ENCODE results near the gene LAIR2. TPM values are rescaled to one million over a fixed set of nuclear protein-coding genes. Genes with fewer than 3 reads are reported as not detected.

The LAIR2 gene, protein sequence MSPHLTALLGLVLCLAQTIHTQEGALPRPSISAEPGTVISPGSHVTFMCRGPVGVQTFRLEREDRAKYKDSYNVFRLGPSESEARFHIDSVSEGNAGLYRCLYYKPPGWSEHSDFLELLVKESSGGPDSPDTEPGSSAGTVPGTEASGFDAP
- not detected in 2 replicates for total RNA-seq (2014; rRNA removed; shearing (Covaris generic))
- not detected in 2 replicates for polyA plus RNA-seq (2015; cell fraction: cytosol; rRNA removed)
- polyA plus RNA-seq (2015; cell fraction: nucleus; rRNA removed), result not detected in 2 replicates

DNA sequence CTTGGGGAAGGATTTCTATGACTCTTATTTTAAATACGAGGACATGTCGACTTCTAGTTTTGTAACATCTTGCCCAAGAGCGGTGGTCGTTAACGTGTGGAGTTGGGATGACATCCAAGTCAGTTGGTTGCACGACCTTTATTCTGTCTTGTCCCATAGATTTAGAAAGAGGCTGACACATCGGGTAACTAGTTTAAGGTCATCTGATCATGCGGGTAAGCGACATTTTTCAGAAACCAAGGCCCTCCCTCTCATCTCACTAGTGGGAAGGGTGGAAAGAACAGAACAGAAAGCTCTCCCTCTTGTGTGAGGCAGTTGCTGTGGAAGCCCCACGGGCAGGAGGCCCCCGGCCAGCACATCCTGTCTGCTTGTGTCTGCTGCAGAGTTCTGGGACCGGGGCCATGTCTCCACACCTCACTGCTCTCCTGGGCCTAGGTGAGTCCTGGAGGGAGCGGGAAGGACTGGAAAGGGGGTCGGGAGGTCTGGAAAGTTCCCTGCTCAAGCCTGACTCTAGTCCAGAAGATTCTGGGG lies at the start of gene LAIR2:
LAIR2 (plus strand) TSS at position 314 of the 531 bp plus-strand sequence; CDS start at position 402, 88 bp downstream.
- in situ Hi-C loops (cut with HindIII; ENCODE audit: low pct_unique_long_range_greater_than_20kb, low sequenced_read_pairs), result no loop called here
- DNase-seq (ENCODE audit: low read depth, low spot score), result no peak

DNA sequence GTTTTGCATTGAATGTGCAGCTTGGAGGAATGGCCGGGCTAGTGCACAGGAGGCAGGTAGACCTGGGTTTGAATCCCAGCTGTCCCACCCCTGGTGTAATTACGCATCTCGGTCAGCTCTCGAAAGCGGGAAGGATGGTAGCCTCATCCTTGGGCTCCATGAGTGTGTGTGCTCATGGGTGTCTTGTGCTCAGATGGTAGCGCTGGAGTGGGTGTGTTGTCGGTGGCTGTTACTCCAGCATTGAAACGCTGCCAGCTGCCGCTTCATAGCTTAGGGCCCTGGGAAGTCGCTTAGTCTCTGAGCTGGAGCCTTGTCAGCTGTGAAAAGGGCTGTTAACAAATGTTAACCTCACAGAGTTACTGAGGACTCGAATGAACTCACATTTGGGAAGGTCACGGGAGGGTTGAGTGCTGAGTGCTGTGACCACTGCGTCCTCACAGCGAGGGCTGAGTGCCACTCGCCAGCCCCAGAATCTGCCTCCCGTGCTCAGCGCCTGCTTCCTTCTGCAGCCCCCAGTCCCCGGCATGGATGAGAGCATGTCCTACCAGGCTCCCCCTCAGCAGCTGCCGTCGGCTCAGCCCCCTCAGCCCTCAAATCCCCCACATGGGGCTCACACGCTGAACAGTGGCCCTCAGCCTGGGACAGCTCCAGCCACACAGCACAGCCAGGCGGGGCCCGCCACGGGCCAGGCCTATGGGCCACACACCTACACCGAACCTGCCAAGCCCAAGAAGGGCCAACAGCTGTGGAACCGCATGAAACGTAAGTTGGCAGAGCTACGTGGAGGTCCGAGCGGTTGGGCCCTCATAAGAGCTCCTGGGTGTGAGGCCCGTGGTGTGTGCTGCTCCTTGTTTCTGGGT lies 48.5 kb upstream of the LAIR2 start:
- no peak for DNase-seq (ENCODE audit: low read depth, low spot score)
- in situ Hi-C loops (cut with HindIII; ENCODE audit: low pct_unique_long_range_greater_than_20kb, low sequenced_read_pairs), result no loop called here

DNA sequence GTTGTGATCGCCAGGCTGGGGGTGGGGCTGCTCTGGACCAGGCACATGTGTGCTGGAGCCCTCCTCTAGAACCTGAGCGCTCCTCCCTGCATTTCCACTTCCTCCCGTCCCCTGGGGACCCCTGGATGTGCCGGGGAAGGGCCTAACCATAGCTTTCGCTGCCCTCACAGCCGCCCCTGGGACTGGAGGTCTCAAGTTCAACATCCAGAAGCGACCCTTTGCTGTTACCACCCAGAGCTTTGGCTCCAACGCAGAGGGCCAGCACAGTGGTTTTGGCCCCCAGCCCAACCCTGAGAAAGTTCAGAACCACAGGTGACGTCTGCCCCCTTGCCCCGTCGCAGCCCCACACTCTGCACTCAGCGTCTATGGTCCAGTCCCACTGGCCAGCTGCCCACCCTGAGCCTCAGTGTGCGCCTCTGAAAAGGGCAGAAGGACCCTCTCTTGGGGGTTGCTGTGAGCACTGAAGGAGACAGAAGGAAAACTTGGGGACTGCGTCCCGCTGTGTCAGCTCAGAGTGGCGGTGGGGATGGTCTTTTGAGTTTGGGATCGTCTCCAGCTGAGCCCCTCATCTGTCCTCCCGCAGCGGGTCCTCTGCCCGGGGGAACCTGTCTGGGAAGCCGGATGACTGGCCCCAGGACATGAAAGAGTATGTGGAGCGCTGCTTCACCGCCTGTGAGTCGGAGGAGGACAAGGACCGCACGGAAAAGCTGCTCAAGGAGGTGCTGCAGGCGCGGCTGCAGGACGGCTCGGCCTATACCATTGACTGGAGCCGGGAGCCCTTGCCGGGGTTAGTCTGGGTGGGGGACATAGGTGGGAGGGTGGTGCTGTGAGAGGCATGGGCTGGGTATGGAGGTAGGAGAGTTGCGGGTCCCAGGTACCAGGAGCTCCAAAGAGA lies 47.6 kb upstream of the LAIR2 start:
- DNase-seq (ENCODE audit: low read depth, low spot score), result no peak
- in situ Hi-C loops (cut with HindIII; ENCODE audit: low pct_unique_long_range_greater_than_20kb, low sequenced_read_pairs), result no loop called here

DNA sequence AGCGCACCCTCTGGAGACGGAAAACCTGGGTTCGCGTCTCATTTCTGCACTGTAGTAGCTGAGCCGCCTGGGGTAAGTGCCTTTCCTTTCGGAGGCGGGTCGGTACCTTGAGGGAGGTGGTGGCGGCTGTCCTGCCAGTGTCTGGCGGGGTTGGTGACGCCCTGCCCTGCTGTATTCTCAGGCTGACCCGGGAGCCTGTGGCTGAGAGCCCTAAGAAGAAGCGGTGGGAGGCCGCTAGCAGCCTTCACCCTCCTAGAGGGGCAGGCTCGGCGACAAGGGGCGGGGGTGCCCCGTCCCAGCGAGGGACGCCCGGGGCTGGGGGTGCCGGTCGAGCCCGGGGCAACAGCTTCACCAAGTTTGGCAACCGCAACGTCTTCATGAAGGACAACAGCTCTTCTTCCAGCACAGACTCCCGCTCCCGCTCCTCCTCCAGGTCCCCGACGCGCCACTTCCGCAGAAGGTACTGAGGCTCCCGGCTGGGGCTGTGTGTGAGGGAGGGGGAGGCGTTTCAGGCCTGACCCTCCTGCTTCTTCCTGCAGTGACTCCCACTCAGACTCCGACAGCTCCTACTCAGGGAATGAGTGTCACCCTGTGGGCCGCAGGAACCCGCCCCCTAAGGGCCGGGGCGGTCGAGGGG lies 46.7 kb upstream of the LAIR2 start:
- no peak for DNase-seq (ENCODE audit: low read depth, low spot score)
- in situ Hi-C loops (cut with HindIII; ENCODE audit: low pct_unique_long_range_greater_than_20kb, low sequenced_read_pairs), result no loop called here

DNA sequence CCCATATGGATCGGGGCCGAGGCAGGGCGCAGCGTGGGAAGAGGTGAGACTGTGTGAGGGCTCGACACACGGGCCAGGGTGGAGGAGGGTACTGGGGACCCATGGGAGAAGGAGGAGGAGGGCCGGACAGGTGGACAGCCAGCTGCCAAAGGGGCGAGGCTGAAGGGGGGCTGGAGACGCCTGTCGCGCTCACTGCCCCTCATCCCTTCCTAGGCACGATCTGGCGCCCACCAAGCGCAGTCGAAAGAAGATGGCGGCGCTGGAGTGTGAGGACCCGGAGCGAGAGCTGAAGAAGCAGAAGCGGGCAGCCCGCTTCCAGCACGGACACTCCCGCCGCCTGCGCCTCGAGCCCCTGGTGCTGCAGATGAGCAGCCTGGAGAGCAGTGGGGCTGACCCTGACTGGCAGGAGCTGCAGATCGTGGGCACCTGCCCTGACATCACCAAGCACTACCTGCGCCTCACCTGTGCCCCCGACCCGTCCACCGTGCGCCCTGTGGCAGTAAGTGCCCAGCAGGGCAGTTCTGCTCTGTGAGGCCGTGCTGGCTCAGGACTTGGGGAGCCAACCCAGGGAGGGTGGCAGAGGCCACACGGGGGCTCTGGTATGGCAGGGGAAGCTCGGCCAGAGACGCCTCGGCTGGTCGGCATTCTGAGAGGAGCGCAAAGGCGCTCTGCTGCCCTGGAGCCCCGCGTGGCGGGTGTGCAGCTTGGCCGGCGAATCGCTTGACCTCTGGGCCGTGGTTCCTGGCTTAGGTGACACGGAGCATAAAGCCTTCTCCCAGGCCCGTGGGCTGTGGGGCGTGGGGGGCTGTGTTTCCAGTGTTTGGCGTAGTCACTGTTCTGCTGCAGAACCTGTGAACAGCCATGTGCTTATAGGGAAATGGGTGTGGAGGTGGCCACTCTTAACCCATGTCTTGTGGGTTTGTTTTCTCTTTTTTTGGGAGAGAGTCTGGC lies 45.9 kb upstream of the LAIR2 start:
- no peak for DNase-seq (ENCODE audit: low read depth, low spot score)
- in situ Hi-C loops (cut with HindIII; ENCODE audit: low pct_unique_long_range_greater_than_20kb, low sequenced_read_pairs), result no loop called here

DNA sequence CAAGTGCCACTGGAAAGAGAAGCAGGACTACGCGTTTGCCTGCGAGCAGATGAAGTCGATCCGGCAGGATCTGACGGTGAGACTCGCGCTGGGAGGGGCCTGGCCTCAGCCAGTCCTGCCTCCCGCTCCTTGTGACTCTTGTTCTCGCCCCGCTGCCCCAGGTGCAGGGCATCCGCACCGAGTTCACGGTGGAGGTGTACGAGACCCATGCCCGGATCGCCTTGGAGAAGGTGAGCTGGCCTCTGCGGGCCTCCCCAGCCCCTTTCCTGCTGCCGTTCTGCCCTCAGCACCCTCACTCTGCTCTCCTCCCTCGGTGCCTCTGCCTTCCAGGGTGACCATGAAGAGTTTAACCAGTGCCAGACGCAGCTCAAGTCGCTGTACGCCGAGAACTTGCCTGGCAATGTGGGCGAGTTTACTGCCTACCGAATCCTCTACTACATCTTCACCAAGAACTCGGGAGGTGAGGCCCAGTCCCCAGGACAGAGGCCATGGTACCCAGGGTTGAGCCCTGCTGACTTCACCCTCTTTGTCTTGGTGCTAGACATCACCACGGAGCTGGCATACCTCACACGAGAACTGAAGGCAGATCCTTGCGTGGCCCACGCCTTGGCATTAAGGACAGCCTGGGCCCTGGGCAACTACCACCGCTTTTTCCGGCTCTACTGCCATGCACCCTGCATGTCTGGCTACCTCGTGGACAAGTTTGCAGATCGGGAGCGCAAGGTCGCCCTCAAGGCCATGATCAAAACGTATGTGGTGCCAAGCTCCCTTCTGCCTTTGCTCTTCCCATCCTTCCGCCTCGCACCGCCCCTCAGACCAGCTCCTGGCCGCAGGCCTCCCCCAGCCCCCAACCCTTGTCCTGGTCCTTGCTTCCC lies 44.6 kb upstream of the LAIR2 start:
- DNase-seq (ENCODE audit: low read depth, low spot score), result no peak
- in situ Hi-C loops (cut with HindIII; ENCODE audit: low pct_unique_long_range_greater_than_20kb, low sequenced_read_pairs), result no loop called here

DNA sequence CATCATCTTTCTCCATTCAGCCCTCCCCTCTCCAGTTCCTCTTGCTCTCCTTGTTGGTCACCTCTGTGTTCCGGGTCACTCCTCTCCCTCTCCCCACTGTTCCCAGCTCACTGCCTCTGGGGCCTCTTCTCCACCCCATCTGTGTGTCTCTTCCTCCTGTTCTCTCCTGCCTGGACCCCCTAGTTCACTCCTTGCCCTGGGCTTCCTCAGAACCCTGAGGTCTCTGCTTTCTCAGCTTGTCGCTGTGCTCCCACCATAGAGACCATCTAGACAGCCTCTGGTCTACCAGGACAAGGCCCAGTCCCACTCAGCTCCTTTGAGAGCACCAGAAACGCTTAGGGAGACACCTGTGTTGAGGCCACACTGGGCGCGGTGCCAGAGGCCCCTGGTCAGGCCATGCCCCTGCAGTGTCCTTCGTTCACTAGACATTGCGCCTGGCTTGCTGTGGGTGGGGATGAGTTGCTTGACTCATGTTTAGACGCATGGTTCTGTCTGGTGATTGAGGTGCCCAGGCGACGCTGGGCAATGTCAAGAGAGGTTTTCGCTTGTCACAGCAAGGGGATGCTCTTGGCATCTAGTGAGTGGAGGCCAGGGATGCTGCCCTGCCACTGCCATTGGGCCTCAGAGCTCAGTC lies 43.9 kb upstream of the LAIR2 start:
- in situ Hi-C loops (cut with HindIII; ENCODE audit: low pct_unique_long_range_greater_than_20kb, low sequenced_read_pairs), result no loop called here
- no peak for DNase-seq (ENCODE audit: low read depth, low spot score)

DNA sequence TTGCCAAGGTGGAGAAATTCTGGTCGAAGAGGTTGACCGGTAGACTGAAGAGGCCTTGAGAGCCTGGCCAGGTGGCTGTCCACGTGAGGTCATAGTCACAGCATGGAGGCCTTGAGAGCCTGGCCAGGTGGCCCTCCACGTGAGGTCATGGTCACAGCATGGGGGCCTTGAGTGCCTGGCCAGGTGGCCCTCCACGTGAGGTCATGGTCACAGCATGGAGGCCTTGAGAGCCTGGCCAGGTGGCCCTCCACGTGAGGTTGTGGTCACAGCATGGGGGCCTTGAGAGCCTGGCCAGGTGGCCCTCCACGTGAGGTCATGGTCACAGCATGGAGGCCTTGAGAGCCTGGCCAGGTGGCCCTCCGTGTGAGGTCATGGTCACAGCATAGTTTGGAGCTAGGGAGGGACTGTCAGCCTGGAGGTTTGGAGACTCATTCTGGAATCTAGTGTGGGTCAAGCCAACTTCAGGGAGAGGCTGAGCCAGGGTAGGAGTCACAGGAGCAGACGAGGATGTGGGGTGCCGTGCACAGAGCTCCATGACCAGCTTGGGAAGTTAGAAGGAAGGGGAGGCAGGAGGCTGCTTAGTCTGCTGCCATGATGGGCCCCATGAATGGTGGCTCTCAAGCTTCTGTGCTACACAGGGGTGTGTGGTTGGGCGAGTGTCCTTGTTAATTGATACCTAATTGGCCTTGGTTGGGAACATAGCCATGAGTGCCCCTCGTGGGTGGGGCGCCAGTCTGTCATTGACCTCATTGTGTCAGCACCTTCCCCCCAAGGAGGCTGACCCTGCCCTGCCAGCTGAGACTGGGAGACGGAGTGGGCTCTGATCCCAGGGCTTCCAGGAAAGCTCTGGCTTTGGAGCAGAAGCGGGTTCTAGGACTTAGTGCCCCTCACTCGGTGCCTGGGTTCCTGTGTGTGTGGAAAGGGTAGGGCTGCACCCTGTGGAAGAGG lies 43.1 kb upstream of the LAIR2 start:
- DNase-seq (ENCODE audit: low read depth, low spot score), result no peak
- in situ Hi-C loops (cut with HindIII; ENCODE audit: low pct_unique_long_range_greater_than_20kb, low sequenced_read_pairs), result no loop called here

DNA sequence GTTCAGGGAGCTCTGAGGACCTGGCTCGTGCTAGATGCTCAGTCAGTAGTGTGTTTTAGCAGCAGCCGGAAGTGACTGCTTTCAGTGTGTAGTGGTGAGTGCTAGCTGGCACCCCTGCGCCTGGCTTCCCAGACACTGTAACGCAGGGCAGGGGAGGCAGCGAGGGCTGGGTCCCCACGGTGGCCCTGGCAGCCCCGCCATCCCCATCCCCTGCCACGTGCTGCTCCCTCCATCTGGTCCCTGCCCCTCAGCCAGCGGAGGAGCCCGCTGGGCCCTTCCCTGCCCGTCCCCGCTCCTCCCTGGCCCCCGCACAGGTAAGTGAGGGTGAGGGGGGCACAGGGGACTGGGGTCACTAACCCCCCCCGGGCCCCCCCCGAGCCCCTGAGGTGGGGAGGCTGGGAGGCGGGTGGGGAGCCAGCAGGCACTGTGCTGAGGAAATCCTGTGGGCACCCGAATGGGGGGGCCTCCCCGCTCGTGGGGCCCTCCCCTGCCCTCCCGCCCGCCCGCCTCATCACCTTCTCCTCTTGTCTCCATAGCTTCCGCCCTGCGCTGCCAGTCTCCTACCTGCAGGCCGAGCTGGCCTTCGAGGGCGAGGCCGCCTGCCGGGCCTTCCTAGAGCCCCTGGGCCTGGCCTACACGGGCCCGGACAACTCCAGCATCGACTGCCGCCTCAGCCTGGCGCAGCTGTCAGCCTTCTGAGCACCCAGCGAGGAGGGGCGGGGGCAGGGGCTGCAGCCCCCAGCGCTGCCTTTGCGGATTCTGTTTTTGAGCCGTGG lies 42.2 kb upstream of the LAIR2 start:
- no peak for DNase-seq (ENCODE audit: low read depth, low spot score)
- in situ Hi-C loops (cut with HindIII; ENCODE audit: low pct_unique_long_range_greater_than_20kb, low sequenced_read_pairs), result no loop called here

DNA sequence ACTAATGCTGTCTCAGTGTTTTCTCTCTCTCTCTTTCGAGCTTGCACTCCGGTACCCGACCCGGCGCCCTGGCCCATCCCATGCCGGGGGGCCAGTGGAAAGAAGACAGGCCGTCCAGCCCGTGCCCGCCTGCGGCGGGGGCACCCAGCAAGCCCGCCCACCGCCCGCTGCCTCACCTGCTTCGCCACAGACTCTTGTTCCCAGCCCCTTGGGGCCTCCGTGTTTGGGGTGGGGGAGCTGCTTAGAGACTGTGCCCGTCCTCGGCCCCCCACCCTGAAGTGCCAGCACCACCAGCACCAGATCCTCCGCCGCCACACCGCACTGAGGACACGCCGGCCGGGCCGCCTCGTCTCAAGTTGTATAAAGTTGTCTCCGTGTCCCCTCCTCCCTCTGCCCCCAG lies 41.4 kb upstream of the LAIR2 start:
- in situ Hi-C loops (cut with HindIII; ENCODE audit: low pct_unique_long_range_greater_than_20kb, low sequenced_read_pairs), result no loop called here
- no peak for DNase-seq (ENCODE audit: low read depth, low spot score)

DNA sequence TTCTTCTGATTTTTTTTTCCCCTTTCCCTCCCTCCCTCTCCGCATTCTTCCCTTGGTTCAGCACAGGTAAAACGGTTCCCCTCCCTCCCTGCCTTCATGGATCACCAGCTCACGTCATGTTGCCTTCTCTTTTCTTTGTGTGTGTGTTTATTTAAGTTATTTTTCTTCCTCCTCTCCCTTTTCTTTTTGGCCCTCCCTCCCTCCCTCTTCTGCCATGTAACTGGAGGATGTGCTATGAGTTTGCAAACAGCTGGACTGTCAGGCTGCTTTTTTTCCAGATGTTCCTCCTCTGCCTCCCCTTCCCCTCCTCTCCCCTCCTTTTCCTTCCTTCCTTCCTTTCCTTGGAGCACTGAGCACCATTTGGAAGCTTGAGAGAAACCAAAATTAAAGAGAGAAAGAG lies 41.0 kb upstream of the LAIR2 start:
- in situ Hi-C loops (cut with HindIII; ENCODE audit: low pct_unique_long_range_greater_than_20kb, low sequenced_read_pairs), result no loop called here

DNA sequence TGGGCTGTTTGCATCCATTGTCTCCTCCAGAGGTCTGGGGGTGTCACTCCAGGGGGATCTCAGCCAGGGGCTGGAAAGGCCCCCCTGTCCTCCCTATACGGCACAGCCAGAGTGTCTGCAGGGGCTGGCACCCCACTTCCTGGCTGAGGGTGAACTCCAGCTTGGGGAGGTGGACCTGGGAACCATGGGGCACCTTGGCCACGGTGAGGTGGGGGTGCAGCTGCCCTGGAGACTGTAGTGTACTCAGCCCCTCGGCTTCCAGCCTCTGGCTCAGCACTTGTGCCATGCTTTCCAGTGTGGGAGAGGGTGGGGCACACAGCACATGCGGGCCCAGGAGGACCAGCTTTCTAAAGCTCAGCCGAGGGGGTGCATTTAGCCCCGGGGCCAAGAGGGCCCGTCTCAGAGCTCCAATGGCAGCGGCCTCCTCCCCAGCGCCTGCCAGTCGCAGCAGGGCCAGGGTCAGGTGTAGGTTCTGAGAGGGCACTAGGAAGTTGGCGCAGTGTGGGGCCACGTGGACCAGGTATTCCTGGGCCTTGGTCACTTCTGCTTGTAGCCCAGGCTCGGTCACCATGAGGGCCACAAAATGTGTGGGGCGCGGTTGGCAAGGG lies 40.5 kb upstream of the LAIR2 start:
- in situ Hi-C loops (cut with HindIII; ENCODE audit: low pct_unique_long_range_greater_than_20kb, low sequenced_read_pairs), result no loop called here
- no peak for DNase-seq (ENCODE audit: low read depth, low spot score)

More for the DNA sequence above, 41.0 kb upstream of the LAIR2 start:
- DNase-seq (ENCODE audit: low read depth, low spot score), result no peak
